ENCODE data around the gene HYPK. TPM values are rescaled to one million over a fixed set of nuclear protein-coding genes. Genes with fewer than 3 reads are reported as not detected.

The HYPK gene
- total and polyA plus RNA-seq, 2 of the 8 experiments (the other 6 are each of a cell fraction or from before 2014, with no cell fraction given): 5.4 to 17.6 TPM

DNA sequence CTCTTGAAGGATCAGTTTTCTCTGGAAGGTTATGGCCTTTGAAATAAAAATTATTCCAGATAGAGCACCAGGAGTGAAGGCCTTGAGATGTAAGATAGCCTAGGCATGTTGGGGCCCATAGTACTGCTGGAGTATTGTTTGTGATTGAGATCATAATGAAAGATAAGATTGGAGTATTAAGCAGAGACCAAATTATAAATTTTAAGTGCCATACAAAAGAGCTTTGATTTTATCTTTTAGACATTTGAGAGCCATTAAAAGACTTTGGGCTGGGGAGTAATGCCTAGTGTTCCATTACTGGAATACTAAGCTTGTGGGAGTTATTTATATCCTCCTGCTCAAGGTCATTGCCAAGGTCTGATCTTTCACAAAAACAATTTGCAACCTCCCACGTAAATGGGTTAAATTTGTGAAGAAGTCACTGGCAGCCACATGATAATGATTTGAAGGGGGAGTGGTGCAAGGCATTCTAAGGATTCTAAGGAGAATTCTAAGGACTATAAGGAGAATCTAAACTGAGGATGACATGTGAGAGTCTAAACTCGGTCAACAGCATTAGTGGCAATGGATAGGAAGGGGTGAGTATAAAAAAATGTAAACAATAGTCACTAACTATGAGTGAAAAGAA lies 36.5 kb upstream of the HYPK start (continued):
- TF ChIP-seq, protein P1, sequence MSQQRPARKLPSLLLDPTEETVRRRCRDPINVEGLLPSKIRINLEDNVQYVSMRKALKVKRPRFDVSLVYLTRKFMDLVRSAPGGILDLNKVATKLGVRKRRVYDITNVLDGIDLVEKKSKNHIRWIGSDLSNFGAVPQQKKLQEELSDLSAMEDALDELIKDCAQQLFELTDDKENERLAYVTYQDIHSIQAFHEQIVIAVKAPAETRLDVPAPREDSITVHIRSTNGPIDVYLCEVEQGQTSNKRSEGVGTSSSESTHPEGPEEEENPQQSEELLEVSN (IDR thresholded peaks at IDR 0.05): no peak
- no peak for TF ChIP-seq RAD21 (IDR thresholded peaks at IDR 0.05 in 1 of 2, conservative IDR thresholded peaks at IDR 0.05 in 1 of 2; ENCODE audit: low read depth in 2 of 2, low read length in 2 of 2)
